GM13977 (cell line): Measurements from ENCODE around the gene ATP10A.

Experiments used
- DNase-seq: peaks from one replicate; pipeline ENCODE4 v3.0.0; 2012; ENCODE audit warnings: low spot score
- CTCF ChIP-seq: IDR thresholded peaks from 2 replicates; pipeline ENCODE4 v1.5.1; 2012; ENCODE audit warnings: mild to moderate bottlenecking, control low read depth; ENCODE audit not compliant: insufficient read depth; ENCODE audit errors: extremely low read depth, missing control alignments
- in situ Hi-C: fragments of 300-500 bp; cut with MboI; formaldehyde crosslinking; loops from one replicate; pipeline ENCODE4 v1.12.0; 2022; ENCODE audit warnings: low sequenced_read_pairs, low pct_unique_long_range_greater_than_20kb, mixed read lengths, inconsistent platforms; ENCODE audit not compliant: unreplicated experiment

ATP10A gene

DNA sequence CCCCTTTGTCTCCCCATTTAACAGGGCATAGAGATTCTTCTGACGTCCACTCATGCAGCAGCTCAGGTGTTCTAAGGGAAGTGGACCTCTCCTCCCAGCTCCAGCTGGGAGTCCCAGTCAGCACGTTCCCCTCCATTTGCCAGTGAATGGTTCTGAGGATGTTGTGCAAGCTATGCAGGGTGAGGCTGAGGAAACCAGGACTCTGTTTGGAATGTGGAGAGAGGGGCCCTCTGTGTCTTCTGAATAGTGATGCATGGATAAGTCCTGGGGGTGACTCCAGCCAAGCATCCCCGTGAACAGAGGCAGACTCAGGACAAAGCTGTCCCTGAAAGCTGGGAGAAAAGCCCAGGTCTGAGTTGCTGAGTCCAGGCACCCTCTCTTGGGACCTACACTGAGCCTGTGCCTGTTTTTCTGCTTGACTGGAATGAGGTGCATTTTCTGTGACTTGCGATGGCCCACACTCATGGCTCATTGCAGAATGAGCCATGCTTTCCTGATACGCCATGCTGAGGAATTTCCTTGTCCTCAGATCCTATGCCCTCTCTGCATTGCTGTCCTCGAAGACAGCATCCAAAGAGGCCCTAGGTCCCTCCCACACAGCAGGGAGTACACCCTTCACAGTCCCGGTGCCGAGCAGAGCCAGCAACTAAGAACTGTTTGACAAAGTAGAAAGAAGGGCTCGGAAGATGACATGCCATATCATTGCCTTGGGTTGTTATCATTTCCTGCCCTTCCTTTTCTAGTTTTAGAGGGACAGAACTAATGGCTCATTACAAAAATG is 185.2 kb downstream of the ATP10A start:
- DNase-seq: no peak
- in situ Hi-C loops: no loop called here
- no peak for TF ChIP-seq CTCF

GRCh38 chr15:25676070-25676469 is 187.1 kb downstream of the ATP10A start:
- in situ Hi-C loops: no loop called here
- TF ChIP-seq CTCF: no peak

GRCh38 chr15:25675396-25675795 is 187.7 kb downstream of the ATP10A start:
- in situ Hi-C loops: no loop called here
- no peak for TF ChIP-seq CTCF
- DNase-seq: no peak

More at GRCh38 chr15:25676070-25676469, 187.1 kb downstream of the ATP10A start:
- no peak for DNase-seq

GRCh38 chr15:25674913-25675312 is 188.2 kb downstream of the ATP10A start:
- in situ Hi-C loops: no loop called here
- TF ChIP-seq CTCF: no peak
- no peak for DNase-seq

GRCh38 chr15:25673972-25674371 is 189.2 kb downstream of the ATP10A start:
- no peak for TF ChIP-seq CTCF
- DNase-seq: no peak
- in situ Hi-C loops: no loop called here

DNA sequence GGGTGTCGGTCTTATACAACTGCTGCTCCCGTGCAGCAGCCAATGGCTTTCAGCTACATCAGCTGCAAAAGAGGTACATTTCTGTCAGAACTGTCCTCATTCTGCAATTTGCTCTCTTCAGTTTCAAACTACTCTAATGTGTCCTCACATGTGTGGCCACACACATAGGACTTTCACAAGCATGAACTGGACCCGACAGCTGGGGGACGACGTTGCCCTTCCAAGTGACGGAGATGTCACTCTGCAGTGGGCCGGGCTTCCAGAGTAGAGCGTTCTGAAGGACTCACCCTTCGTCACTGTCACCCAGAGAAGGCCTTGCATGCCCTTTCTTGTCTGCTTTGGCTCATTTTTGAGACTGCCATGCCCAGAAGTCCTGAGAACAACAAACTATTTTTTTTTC is 189.8 kb downstream of the ATP10A start:
- no peak for TF ChIP-seq CTCF
- no peak for DNase-seq
- in situ Hi-C loops: no loop called here
